Fibroblast of lung (primary cell): ENCODE results near the gene OVOL3.

ENCODE experiments used
- EZH2 ChIP-seq: IDR thresholded peaks from 2 replicates; pipeline ENCODE4 v1.5.1; 2012; ENCODE audit warnings: low read length, control low read depth, mild to moderate bottlenecking; ENCODE audit errors: missing control alignments
- TF ChIP-seq, protein P1 (sequence below), 2 donors: IDR thresholded peaks in 1 of 2; conservative IDR thresholded peaks in 1 of 2; 1 replicate in 1 of 2; 2 replicates in 1 of 2; pipeline ENCODE4 v1.5.1; 2011 to 2012; ENCODE audit warnings: low read length in 2 of 2, control low read depth in 1 of 2, inconsistent platforms in 1 of 2, low read depth in 1 of 2, mild to moderate bottlenecking in 1 of 2

- TF ChIP-seq, protein P1, sequence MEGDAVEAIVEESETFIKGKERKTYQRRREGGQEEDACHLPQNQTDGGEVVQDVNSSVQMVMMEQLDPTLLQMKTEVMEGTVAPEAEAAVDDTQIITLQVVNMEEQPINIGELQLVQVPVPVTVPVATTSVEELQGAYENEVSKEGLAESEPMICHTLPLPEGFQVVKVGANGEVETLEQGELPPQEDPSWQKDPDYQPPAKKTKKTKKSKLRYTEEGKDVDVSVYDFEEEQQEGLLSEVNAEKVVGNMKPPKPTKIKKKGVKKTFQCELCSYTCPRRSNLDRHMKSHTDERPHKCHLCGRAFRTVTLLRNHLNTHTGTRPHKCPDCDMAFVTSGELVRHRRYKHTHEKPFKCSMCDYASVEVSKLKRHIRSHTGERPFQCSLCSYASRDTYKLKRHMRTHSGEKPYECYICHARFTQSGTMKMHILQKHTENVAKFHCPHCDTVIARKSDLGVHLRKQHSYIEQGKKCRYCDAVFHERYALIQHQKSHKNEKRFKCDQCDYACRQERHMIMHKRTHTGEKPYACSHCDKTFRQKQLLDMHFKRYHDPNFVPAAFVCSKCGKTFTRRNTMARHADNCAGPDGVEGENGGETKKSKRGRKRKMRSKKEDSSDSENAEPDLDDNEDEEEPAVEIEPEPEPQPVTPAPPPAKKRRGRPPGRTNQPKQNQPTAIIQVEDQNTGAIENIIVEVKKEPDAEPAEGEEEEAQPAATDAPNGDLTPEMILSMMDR (conservative IDR thresholded peaks at IDR 0.05 in 1 of 2, IDR thresholded peaks at IDR 0.05 in 1 of 2; ENCODE audit: low read depth in 1 of 2, low read length in 2 of 2): no peak
- no peak for TF ChIP-seq EZH2
These were observed 10.0 kb downstream of the OVOL3 start for GRCh38 chr19:36120984-36121358.
